GM23338 (cell line): ENCODE data around the gene IGDCC3. TPM values are rescaled to one million over a fixed set of nuclear protein-coding genes. Genes with fewer than 3 reads are reported as not detected.

Experiments
- ATAC-seq: fragments of 200-7000 bp; cut with Tn5 transposase; 3 replicates; pipeline ENCODE4 v1.9.1; 2020
- DNase-seq: peaks from one replicate; pipeline ENCODE4 v3.0.0-alpha.2; 2015; ENCODE audit warnings: low spot score
- H2AFZ ChIP-seq: fragments of 200-600 bp; sonication (generic); 2 replicates; pipeline ENCODE4 v1.8.0; 2016; ENCODE audit warnings: antibody characterized with exemption, mild to moderate bottlenecking, moderate library complexity
- H3F3A ChIP-seq: fragments of 200-600 bp; sonication (generic); replicated peaks from 2 replicates; pipeline ENCODE4 v1.8.0; 2017; ENCODE audit warnings: antibody characterized with exemption, mixed run types, low read depth
- H3K27ac ChIP-seq: fragments of 200-600 bp; sonication (generic); 2 replicates; pipeline ENCODE4 v1.6.1; 2016; ENCODE audit warnings: low read depth
- H3K27me3 ChIP-seq: fragments of 200-600 bp; sonication (generic); 2 replicates; pipeline ENCODE4 v1.8.0; 2016; ENCODE audit warnings: mild to moderate bottlenecking, mixed run types, moderate library complexity; ENCODE audit not compliant: insufficient read depth
- H3K36me3 ChIP-seq: fragments of 200-600 bp; sonication (generic); 2 replicates; pipeline ENCODE4 v1.8.0; 2016; ENCODE audit warnings: mild to moderate bottlenecking; ENCODE audit not compliant: insufficient read depth
- H3K4me1 ChIP-seq: fragments of 200-600 bp; sonication (generic); 2 replicates; pipeline ENCODE4 v1.8.0; 2016; ENCODE audit warnings: mild to moderate bottlenecking, moderate library complexity; ENCODE audit not compliant: insufficient read depth
- H3K4me2 ChIP-seq: fragments of 200-600 bp; sonication (generic); 2 replicates; pipeline ENCODE4 v1.7.1; 2017; ENCODE audit warnings: mixed run types
- H3K4me3 ChIP-seq: fragments of 200-600 bp; sonication (generic); 2 replicates; pipeline ENCODE4 v1.6.1; 2016; ENCODE audit warnings: mixed run types
- H3K79me2 ChIP-seq: fragments of 200-600 bp; sonication (generic); replicated peaks from 2 replicates; pipeline ENCODE4 v1.8.0; 2017; ENCODE audit warnings: mild to moderate bottlenecking; ENCODE audit not compliant: insufficient read depth
- H3K9me2 ChIP-seq: fragments of 200-600 bp; sonication (generic); 2 replicates; pipeline ENCODE4 v1.8.0; 2017; ENCODE audit not compliant: insufficient read depth
- H4K20me1 ChIP-seq: fragments of 200-600 bp; sonication (generic); replicated peaks from 2 replicates; pipeline ENCODE4 v1.8.0; 2017; ENCODE audit warnings: mild to moderate bottlenecking; ENCODE audit not compliant: insufficient read depth
- H3K27ac Mint-ChIP-seq: 2 replicates; pipeline ENCODE4 v1.8.0; 2020; ENCODE audit warnings: inconsistent platforms, mild to moderate bottlenecking, moderate library complexity, mixed read lengths
- H3K27me3 Mint-ChIP-seq: 3 replicates; pipeline ENCODE4 v1.8.0; 2022; ENCODE audit warnings: low read depth, mild to moderate bottlenecking, moderate library complexity, mixed read lengths, inconsistent platforms; ENCODE audit not compliant: insufficient read depth, poor library complexity
- H3K36me3 Mint-ChIP-seq: 3 replicates; pipeline ENCODE4 v1.8.0; 2021; ENCODE audit warnings: low read depth, mild to moderate bottlenecking, inconsistent platforms, moderate library complexity, mixed read lengths
- H3K4me1 Mint-ChIP-seq: 3 replicates; pipeline ENCODE4 v1.8.0; 2020; ENCODE audit warnings: mild to moderate bottlenecking, inconsistent platforms, mixed read lengths
- H3K4me3 Mint-ChIP-seq: 3 replicates; pipeline ENCODE4 v1.8.0; 2021; ENCODE audit warnings: moderate library complexity, mild to moderate bottlenecking, inconsistent platforms, mixed read lengths
- H3K9me3 Mint-ChIP-seq: 3 replicates; pipeline ENCODE4 v1.8.0; 2020; ENCODE audit warnings: moderate library complexity, mild to moderate bottlenecking, inconsistent platforms, mixed read lengths
- EZH2 ChIP-seq: fragments of 200-600 bp; sonication (generic); IDR thresholded peaks from one replicate; pipeline ENCODE4 v1.8.0; 2017; ENCODE audit warnings: antibody characterized with exemption, mild to moderate bottlenecking, low read depth; ENCODE audit not compliant: unreplicated experiment
- JUNB ChIP-seq: IDR thresholded peaks from one replicate; pipeline ENCODE4 v1.6.1; 2016; ENCODE audit warnings: antibody characterized with exemption; ENCODE audit not compliant: unreplicated experiment
- POLR2AphosphoS5 ChIP-seq: IDR thresholded peaks from 2 replicates; pipeline ENCODE4 v1.6.1; 2016; ENCODE audit warnings: antibody characterized with exemption, low read depth
- ZNF114 ChIP-seq: fragments of 250-450 bp; sonication (Bioruptor Pico); IDR thresholded peaks from 2 replicates; pipeline ENCODE4 v1.5.0; 2020; ENCODE audit warnings: mild to moderate bottlenecking, moderate library complexity
- ZNF331 ChIP-seq: fragments of 250-450 bp; sonication (Bioruptor Pico); IDR thresholded peaks from 2 replicates; pipeline ENCODE4 v1.5.0; 2020; ENCODE audit warnings: low read depth, mild to moderate bottlenecking, moderate library complexity
- polyA plus RNA-seq: library from polyadenylated mRNA; unstranded; fragments of >200 nt; fragmentation: Nextera tagmentation; extraction: Ambion mirVana; gene quantifications from 2 replicates; pipeline ENCODE4 v1.2.1, GENCODE V29; 2016
- total RNA-seq: library from RNA; depleted of rRNA; stranded (reverse); fragments of >200 nt; shearing (Covaris generic); gene quantifications from 2 replicates; pipeline ENCODE4 v1.2.3, GENCODE V29; 2014
- TF ChIP-seq, protein P1 (sequence below): fragments of 250-450 bp; sonication (Bioruptor Pico); IDR thresholded peaks from 2 replicates; pipeline ENCODE4 v1.5.0; 2020; ENCODE audit warnings: mild to moderate bottlenecking, moderate library complexity

IGDCC3 gene
- total and polyA plus RNA-seq, 2 experiments from 2014 or later, result 15.3 to 30.7 TPM

DNA sequence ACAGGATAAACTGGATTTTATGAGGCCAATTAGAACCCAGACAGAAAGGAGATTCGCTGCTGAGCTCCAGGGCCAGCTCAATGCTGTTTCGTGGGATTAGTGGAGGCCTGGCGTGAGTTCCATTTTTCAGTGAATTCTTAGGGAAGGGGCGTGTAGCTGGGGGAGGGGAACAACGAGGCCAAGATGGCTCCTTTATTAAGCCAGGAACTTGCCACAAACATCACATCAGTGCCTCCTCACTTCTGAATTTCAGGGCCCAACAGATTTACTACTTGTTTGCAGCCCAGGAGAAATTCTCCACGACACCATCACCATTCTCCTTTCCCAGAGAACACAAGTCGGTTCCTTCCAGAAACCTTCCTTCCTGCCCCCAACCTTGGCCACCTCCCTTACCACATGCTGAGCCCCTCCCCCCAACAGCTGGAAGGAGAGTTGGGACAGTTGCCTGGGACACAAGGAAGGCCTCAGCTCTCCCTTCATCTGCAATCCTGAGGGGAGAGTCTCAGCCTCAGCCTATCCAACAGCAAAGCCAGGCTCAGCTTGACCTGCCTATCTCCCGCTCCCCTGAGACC lies 39.1 kb upstream of the IGDCC3 start (continued):
- TF ChIP-seq, protein P1, sequence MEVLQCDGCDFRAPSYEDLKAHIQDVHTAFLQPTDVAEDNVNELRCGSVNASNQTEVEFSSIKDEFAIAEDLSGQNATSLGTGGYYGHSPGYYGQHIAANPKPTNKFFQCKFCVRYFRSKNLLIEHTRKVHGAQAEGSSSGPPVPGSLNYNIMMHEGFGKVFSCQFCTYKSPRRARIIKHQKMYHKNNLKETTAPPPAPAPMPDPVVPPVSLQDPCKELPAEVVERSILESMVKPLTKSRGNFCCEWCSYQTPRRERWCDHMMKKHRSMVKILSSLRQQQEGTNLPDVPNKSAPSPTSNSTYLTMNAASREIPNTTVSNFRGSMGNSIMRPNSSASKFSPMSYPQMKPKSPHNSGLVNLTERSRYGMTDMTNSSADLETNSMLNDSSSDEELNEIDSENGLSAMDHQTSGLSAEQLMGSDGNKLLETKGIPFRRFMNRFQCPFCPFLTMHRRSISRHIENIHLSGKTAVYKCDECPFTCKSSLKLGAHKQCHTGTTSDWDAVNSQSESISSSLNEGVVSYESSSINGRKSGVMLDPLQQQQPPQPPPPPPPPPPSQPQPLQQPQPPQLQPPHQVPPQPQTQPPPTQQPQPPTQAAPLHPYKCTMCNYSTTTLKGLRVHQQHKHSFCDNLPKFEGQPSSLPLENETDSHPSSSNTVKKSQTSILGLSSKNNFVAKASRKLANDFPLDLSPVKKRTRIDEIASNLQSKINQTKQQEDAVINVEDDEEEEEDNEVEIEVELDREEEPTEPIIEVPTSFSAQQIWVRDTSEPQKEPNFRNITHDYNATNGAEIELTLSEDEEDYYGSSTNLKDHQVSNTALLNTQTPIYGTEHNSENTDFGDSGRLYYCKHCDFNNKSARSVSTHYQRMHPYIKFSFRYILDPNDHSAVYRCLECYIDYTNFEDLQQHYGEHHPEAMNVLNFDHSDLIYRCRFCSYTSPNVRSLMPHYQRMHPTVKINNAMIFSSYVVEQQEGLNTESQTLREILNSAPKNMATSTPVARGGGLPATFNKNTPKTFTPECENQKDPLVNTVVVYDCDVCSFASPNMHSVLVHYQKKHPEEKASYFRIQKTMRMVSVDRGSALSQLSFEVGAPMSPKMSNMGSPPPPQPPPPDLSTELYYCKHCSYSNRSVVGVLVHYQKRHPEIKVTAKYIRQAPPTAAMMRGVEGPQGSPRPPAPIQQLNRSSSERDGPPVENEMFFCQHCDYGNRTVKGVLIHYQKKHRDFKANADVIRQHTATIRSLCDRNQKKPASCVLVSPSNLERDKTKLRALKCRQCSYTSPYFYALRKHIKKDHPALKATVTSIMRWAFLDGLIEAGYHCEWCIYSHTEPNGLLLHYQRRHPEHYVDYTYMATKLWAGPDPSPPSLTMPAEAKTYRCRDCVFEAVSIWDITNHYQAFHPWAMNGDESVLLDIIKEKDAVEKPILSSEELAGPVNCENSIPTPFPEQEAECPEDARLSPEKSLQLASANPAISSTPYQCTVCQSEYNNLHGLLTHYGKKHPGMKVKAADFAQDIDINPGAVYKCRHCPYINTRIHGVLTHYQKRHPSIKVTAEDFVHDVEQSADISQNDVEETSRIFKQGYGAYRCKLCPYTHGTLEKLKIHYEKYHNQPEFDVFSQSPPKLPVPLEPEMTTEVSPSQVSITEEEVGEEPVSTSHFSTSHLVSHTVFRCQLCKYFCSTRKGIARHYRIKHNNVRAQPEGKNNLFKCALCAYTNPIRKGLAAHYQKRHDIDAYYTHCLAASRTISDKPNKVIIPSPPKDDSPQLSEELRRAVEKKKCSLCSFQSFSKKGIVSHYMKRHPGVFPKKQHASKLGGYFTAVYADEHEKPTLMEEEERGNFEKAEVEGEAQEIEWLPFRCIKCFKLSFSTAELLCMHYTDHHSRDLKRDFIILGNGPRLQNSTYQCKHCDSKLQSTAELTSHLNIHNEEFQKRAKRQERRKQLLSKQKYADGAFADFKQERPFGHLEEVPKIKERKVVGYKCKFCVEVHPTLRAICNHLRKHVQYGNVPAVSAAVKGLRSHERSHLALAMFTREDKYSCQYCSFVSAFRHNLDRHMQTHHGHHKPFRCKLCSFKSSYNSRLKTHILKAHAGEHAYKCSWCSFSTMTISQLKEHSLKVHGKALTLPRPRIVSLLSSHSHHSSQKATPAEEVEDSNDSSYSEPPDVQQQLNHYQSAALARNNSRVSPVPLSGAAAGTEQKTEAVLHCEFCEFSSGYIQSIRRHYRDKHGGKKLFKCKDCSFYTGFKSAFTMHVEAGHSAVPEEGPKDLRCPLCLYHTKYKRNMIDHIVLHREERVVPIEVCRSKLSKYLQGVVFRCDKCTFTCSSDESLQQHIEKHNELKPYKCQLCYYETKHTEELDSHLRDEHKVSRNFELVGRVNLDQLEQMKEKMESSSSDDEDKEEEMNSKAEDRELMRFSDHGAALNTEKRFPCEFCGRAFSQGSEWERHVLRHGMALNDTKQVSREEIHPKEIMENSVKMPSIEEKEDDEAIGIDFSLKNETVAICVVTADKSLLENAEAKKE (CRISPR knock-in tag), result peak; percentile 67

DNA sequence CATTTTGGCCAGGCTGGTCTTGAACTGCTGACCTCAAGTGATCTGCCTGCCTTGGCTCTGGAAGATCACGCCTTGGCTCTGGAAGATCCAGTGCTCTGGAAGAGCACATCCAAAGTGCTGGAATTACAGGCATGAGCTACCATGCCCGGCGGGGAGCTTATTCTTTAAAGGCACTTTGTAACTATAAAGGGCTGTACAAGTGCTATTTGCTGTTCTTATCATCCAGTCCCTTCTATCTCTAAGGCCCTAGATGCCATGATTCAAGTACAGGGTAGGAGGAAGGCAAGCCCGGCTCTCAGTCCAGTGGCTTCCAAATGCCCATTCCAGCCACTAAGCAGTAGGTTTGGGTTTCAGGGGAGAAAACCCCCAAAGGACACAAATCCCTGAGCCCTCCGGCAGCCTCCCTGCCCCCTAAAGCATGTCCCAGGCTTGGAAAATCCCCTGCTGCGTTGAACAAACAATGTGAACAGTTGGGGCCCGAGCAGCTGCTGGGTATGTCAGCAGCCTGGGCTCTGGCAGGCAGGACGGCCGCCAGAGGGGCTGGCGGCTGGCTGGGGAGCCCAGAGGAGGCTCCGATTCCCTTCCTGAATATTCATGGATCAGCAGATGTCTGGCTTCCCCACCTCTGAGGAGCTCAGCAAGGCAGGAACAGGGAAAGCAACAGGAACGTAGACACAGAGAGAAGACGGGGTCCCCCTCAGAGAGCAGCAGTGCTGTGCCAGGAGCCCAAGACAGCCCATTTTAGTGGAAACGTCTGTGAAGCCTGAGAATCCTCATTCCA lies 37.2 kb upstream of the IGDCC3 start:
- H3K27me3 ChIP-seq, result peaks cover 9% of the 10 kb centered on the region; the same call in 1 of the 2 replicates
- H3K36me3 Mint-ChIP-seq, result peaks cover 16% of the 10 kb centered on the region
- peaks cover 29% of the 10 kb centered on the region for H3F3A ChIP-seq
- H3K4me2 ChIP-seq, result peak overlapping the region; percentile 99
- peaks cover 78% of the 10 kb centered on the region for H3K4me1 ChIP-seq
- peak overlapping the region; percentile 58 for H3K4me3 Mint-ChIP-seq
- H3K79me2 ChIP-seq, result peaks cover 26% of the 10 kb centered on the region
- H3K9me3 Mint-ChIP-seq, result no peaks in the 10 kb centered on the region
- 0 out of 2 replicates have a peak, but pooled peaks cover 7% of the 10 kb centered on the region for H3K9me2 ChIP-seq
- H3K4me1 Mint-ChIP-seq, result peaks cover 88% of the 10 kb centered on the region
- H3K4me3 ChIP-seq, result peak overlapping the region; percentile 41
- H3K36me3 ChIP-seq, result no peaks in the 10 kb centered on the region
- peak overlapping the region; percentile 94 for H3K27ac ChIP-seq
- no peak overlapping the region for H2AFZ ChIP-seq
- peak overlapping the region; percentile 94 for H3K27ac Mint-ChIP-seq
- DNase-seq (peak; percentile 97), ATAC-seq (peak; percentile 87)
- no peaks in the 10 kb centered on the region for H4K20me1 ChIP-seq
- H3K27me3 Mint-ChIP-seq, result peaks cover 34% of the 10 kb centered on the region
- no peak for TF ChIP-seq ZNF331 (CRISPR knock-in tag)
- TF ChIP-seq, protein P1 (CRISPR knock-in tag), result peak; percentile 63; the same call in 1 of the 2 replicates
- TF ChIP-seq EZH2, result no peak
- TF ChIP-seq ZNF114 (CRISPR knock-in tag), result peak; percentile 49; the same call in 1 of the 2 replicates
- TF ChIP-seq POLR2AphosphoS5, result peak; percentile 63
- no peak for TF ChIP-seq JUNB
